Measurements from ENCODE around the gene JAKMIP2. TPM values are rescaled to one million over a fixed set of nuclear protein-coding genes. Genes with fewer than 3 reads are reported as not detected.
"Not testable (repeated sequence)": the region's sequence is repeated elsewhere in the genome, so short reads cannot be mapped to it uniquely, and the experiment has no call there.

The JAKMIP2 gene
- total RNA-seq, 1 donor from 2014 or later, result 0.49 TPM

DNA sequence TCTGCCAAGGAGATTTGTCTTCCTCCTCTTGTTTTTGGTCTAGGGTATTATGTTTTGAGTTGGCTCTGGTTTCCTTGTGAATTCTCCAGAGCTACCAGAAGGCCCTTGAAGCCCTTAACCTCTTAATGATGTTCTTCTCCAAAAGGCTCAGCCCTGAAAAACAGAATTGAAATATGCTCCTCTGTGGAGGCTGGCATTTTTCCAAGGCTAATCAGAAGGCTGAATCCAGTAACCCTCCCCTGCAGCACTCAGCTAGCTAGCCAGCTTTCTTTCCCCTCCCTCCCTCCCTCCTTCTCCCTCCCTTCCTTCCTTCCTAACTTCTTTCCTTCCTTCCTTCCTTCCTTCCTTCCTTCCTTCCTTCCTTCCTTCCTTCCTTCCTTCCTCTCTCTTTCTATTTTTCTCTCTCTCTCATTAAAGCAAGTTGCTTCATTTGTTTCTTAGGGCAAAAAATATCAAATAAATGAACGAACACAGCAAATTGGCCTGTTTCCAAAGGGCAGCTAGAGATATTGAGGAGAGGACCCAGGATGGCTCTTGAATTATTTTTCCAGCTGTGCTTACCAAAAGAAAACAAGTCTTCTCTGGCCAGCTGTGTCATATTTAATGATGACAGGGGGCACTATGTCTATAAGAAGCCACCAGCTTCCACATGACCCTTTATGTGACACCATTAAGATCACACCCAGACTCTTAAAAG lies 38.7 kb downstream of the JAKMIP2 start:
- no peak for DNase-seq

DNA sequence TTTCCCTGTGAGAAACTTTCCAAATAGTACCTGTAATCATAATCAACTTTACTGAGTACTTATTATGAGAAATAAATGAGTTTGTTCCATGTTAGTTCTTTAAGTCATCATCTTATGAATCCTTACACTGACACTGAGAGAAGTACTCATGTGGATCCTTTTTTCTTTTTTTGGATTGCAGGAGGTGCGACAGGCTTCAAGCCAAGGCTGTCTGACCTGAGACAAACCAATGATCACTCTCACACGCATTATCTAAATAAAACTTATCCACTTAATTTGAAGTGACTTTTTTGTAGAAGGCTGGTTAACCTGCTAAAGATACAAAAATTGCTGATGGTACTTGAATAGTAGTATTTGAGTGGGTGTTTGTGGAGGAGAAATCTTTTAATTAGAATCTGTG lies 39.5 kb downstream of the JAKMIP2 start:
- DNase-seq, result no peak

DNA sequence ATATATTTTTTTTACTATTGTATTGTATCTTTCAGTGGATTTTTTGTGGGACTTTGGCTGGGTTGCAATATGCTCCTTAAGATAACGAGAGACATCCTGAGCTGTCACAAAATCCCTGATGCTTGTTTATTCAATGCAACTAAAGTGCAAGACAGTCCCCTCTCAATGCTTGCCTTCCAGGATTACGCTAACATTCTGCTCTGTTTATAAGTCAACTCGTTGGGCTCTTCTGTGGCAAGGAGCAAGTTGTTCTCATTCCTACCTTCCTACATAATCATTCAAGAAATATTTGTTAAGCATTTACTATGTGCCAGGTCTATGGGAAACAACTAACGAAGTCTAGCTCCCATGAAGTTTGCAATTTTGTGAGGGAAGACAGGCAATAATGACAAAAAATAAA lies 40.4 kb downstream of the JAKMIP2 start:
- DNase-seq, result no peak

DNA sequence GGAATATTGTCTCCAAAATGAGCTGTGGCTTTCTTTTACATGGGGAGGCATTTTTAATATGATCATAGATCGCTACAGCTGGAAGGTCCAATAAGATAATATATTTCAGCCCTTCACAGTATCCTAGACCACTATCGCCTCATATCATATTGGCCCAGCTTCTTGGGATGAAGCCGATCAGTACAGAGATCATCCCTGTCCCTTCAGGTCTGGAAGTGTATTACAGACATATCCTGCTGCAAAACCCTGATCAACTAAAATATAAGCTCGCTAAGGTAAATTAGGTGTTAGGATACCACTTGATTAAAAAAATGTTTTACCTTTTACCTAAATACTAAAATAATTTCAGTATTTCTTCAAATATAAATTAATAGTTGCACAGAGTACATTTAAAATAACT lies 41.7 kb downstream of the JAKMIP2 start:
- no peak for DNase-seq

DNA sequence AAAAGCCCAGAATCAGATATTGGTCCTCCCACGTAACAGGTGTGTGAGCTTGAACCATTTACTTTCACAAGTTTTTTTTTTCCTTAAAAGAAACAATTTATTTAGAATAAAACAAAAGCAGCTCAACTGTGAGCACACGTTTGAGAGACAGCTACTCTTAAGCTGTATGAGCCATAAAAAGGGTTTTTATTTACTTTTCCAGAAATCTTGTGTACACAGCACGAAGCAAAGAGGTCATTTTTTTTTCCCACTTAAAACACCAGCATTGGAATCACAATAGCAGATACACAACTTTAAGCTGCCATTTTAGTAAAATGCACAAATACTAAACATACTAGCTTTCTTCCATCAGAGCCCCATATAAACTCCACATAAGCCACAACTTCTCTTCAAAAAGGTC lies 44.6 kb downstream of the JAKMIP2 start:
- DNase-seq, result no peak

DNA sequence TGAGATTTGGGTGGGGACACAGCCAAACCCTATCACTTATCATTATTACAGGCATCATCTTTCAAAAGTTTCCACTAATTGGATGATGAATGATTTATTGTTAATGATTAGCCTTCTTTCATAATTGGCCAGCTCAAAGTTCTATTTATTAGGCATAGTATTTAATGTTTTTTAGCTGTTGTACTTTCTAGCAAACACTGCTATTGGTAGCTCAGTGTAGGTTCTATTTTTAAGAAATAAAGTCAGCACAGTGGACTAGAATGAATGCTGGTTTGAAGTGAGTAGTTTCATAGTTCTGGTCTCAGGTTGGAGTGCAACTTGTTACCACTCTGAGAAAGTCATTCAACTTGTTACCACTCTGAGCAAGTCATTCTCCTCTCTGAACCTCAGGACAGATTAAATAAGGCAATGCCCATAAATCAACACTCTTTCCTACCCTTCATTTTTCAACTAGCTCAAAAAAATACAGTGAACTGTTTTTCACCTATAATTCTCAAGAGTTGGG lies 46.9 kb downstream of the JAKMIP2 start:
- no peak for DNase-seq

DNA sequence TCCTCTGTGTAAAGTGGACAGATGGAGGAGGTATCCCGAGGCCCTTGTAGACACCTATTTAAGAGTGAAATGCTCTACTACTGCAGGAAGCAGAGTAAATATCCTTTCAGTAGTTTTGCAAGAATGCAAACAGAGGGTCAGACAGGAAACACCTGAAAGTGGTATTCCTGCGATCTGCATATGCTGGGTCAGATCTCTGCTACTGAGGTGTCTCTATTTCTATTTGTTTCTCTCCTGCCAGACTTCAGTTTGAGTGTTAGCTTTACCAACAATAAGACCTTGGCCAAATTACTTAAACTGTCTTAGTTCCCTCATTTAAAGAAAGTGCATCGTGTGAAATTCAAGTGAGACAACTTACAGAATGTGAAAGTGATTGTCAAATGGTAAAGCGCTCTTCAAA lies 47.6 kb downstream of the JAKMIP2 start:
- DNase-seq, result no peak

DNA sequence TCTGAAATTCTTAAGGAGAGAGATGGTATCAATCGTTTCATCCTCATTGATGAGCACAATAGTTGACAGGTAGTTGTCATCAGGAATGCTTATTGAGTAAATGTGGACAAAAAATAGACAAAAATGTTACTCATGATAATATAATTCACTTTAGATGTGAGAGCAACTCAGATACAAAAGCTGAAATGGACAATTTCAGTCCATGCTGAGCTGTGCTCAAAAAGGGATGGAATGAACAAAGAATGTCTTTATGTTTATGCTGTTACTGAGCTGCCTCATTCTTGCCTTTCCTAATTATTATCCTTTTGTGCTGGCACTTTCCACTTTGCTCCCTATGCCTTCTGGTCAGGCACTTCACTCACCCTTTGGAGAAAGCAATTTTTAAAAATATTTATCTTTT lies 49.5 kb downstream of the JAKMIP2 start:
- no peak for DNase-seq

DNA sequence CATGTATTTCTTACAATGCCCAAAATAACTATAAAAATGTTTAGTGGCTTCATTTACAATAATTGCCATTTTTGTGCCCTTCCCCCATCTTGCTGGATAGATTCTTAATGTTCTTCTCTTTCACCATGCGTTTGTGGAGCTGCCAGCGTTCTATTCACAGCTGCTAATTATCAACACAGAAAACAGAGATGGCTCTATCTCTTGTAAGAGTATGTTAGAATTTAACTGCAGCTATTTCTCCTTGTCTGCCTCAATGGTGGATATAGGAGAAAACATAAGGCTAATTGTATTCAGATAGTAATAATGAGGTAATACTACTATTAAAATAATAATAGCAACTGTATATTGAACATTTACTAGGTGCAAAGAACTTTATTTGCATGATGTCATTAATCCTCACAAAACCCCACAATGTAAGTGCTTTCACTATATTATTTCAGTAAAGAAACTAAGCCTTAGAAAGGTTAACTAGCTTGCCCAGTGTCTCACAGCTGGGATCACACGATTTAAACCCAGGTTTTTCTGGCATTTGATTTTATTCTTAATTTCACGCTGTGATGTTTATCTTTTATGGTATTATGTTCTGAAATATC lies 50.1 kb downstream of the JAKMIP2 start:
- DNase-seq, result no peak

DNA sequence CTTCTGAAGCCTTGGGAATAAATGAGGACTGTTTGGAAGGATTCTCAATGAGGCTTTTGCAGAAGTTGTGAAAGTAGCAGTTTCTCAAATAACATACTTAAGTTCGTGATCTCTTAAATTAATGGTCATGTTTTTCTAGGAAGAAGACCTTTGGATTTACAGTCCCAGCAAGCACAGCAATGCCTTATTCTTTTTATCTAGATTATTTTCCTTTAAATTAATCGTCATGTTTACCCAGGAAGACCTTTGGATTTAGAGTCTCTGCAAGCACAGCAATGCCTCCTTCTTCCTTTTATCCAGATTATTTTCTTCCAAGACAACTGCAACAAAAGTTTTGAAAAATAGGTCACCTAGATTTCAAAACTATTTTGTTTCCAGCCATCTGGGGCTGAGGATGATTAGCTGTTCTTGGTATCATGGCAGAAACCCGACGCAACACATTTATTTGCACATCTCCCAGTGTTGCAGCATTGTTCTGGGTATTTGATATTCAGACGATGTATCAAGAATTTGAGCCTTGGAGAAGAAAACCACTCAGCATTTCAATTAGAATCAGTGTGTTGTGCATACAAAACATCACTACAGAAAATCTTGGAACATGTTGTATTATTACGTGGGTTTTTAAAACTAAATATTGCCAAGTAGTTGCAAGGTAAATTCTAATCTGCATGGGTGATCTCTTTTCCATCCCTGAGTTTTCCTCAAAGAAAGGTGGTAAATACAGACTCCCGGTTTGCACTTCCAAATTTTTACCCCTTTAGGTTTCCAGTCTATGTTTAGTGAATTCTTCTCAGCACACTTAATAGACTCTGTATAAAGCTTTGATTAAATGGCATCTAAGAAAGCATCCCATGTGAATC lies 50.9 kb downstream of the JAKMIP2 start:
- no peak for DNase-seq

DNA sequence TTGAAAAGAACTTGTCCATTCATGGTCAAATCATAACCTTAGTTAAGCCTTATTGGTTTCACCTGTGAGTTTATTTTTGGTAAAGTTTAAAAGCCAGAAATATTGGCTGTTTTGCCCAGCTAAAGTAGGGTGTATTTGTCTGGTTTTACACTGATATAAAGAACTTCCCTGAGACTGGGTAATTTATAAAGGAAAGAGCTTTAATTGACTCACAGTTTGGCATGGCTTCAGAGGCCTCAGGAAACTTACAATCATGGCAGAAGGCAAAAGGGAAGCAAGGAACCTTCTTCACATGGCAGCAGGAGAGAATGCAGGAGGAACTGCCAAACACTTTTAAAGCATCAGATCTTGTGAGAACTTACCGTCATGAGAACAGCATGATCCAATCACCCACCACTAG lies 55.3 kb downstream of the JAKMIP2 start:
- DNase-seq, result no peak

DNA sequence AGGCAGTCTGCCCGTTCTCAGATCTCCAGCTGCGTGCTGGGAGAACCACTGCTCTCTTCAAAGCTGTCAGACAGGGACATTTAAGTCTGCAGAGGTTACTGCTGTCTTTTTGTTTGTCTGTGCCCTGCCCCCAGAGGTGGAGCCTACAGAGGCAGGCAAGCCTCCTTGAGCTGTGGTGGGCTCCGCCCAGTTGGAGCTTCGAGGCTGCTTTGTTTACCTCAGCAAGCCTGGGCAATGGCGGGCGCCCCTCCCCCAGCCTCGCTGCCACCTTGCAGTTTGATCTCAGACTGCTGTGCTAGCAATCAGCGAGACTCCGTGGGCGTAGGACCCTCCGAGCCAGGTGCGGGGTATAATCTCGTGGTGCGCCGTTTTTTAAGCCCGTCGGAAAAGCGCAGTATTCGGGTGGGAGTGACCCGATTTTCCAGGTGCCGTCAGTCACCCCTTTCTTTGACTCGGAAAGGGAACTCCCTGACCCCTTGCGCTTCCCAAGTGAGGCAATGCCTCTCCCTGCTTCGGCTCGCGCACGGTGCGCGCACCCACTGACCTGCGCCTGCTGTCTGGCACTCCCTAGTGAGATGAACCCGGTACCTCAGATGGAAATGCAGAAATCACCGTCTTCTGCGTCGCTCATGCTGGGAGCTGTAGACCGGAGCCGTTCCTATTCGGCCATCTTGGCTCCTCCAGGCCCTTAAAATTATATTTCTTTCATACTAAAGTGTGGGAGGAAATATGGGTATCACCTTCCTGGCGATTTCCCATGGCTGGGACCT lies 61.2 kb downstream of the JAKMIP2 start:
- not testable (repeated sequence) for DNase-seq

DNA sequence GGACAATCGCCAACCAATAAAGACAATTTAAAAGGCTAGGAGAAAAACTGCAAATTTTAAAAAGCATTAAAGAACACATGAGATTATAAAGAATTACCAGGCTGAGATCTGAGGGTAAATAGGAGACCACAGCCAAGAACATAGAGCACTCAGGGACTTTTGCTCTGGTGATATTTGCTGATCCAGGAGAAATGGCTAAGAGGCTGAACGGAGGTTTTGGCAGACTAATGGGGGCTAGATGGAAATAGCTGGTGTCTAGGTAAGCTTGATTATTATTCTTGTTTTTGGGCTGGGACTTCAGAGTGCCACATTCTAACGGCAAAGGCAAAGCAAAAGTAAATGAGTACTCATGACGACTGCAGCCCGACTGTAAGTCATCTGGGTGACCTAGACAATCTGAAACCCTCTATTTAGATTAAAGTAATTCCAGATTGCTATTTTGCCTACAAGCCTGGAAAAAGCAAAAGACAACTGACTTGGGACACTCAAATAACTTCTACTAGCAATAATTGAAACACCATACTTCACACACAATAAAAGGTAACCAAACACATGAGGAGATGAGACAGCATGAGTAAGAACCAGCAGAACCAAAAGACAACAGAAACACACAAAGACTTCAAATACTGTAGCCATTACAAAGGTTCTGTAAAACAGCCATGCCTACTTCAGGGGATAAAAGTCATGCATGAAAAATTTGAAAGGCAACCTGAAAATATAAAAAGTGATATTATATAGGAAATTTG lies 68.8 kb downstream of the JAKMIP2 start:
- no peak for DNase-seq

DNA sequence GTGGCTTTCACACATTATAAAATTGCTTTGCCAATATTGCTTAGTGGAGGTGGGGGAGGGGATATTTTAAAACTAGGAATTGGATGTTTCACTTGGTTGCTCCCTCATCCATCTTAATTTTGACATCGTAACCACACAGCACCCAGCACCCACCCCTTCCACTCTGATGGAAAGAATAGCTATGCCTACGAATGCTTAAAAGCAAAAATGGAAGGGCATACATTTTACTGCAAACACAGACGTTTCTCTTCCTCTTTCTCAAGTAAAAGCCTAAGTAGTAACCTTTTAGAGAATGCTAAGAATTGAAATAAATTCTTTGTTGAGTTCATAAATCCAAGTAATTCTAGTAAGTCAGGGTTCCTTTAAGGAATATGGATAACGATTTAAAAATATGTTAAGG lies 69.9 kb downstream of the JAKMIP2 start:
- no peak for DNase-seq

DNA sequence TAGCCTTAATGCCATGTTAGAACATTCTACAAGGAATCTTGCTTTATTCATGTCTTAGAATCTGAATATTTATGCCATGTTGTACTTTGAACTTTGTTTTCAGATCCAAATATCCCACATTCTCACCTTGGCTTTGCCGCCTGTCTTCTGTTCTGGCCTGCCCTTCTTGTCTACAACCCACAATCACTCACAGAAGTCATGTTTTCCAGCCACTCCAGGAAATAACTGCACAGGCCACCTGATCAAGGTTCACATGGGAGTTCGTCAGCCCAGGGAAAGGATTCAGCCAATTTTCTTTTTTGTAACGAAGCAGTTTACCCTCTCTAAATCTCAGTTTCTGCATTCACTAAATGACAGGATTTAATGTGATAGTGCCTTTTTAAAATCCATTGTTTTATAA lies 70.5 kb downstream of the JAKMIP2 start:
- no peak for DNase-seq

DNA sequence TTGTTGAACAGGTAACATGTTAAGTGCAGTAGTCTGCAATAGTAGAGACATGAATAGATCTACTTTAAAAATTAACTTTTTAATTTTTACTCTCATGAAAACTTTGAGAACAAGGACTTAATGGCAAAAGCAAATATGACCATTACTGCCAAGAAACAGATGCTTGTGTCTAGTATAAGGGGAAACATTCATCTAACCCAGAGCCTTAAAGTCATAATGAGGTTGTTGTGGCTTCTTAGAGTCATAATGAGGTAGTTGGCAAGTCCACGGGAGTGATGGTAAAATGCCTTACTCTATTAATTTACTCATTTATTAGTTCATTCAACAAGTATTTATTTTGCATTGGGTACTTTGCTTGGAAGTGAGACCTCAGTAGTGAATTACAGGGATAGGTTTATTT lies 71.5 kb downstream of the JAKMIP2 start:
- no peak for DNase-seq

DNA sequence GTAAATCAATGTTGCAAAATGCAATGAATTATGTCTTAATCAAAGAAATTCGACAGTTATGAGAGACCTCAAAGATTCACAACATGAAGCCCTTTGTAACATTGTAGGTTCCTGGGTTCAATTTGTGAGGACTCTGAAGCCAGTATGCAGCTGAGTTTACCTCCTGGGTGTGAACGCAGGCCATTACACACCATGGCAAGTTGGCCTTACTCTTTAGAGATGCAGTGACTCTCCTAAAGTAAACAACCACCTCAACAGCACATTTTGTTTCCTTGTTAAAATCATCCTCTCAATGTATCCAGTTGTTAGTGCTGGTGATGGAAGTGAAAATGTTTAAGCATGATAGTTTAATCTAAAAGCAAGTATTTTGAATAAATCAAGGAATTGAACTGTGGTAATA lies 73.8 kb downstream of the JAKMIP2 start:
- no peak for DNase-seq

DNA sequence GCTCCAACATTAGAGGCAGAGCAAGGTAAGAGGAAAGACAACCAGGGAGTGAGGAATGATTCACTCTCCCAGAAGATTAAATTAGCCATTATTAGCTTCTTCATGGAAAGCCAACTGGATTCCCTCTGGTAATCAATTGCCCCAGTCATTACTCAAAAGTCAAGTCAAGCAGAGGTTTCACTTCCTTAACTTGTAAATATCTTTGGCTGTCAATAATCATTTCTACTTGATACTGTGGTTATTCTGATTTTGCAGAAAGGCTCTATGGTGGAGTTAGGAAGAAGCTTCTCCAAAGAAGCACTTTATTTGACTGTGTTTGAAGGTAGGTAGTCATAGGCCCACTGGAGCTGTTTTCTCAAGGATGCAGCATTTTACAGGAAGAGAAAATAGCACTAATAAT lies 78.0 kb downstream of the JAKMIP2 start:
- no peak for DNase-seq

DNA sequence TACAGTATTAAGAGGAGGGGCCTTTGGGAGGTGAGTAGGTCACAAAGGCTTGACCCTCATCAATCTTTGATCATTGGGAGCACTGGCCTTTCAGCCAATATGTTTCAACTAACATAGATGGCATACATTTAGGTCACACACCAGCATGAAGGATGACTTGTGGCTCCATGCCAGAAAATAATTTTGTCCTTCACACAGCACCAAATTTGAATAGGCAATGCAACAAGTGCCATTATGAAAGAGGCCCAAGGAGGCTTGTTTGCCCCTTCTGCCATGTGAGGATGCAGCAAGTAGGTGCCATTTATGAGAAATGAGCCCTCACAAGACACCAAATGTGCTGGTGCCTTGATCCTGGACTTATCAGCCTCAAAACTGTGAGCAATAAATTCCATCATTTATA lies 81.1 kb downstream of the JAKMIP2 start:
- DNase-seq, result no peak

DNA sequence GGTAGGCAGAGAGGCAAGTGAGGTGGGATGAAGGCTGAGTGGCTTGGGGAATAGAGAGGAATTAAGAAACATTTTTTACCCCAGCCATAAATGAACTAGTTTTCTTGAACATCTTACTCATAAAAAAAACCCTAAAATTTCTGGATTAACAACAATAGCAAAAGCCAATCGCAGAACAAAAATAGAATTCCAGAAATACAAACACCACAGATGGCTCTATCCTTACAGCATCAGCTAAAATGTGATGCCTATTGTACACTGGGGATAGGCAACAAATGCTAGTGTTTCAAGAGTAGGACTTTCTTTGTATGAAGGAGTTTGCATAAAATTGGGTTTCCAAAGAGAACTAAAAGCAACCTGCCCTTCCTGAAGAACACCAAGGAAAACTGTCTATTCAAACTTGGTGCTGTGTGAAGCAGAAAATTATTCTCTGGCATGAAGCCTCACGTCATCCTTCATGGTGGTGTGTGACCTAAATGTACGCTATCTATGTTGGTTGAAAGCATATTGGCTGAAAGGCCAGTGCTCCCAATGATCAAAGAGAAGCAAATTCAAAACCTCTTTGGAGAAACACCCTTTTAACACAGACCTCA lies 82.9 kb downstream of the JAKMIP2 start:
- no peak for DNase-seq

DNA sequence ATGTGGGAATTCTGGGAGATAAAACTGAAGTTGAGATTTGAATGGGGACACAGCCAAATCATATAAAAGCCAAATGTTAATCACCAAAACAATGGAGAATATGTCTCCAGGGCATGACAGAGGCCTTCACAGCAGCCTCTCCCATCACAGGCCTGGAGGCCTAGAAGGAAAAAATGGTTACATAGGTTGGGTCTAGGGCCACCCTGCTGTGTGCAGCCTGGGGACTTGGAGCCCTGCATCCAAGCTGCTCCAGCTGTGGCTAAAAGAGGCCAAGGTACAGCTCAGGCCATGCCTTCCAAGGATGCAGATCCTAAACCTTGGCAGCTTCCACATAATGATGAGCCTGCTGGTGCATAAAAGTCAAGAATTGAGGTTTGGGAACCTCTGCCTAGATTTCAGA lies 85.1 kb downstream of the JAKMIP2 start:
- DNase-seq, result no peak

Measured in skin of body (tissue), 2 donors.